Fibroblast of skin of scalp (primary cell): ENCODE measurements around the gene PDE6A.
A peak's percentile ranks its signal among the peaks of the same experiment; 100 is the strongest.

Source experiments
- DNase-seq: peaks from one replicate; pipeline ENCODE4 v3.0.0-alpha.2; 2013

The PDE6A gene

GRCh38 chr5:149857499-149857898 lies 87.1 kb downstream of the PDE6A start:
- DNase-seq, result no peak

GRCh38 chr5:149855366-149855765 lies 89.2 kb downstream of the PDE6A start:
- no peak for DNase-seq

- DNase-seq, result no peak
These were observed 89.7 kb downstream of the PDE6A start for GRCh38 chr5:149854866-149855265.

- no peak for DNase-seq
These were observed 90.9 kb downstream of the PDE6A start for GRCh38 chr5:149853701-149854100.

- DNase-seq, result no peak
These were observed 91.3 kb downstream of the PDE6A start for GRCh38 chr5:149853331-149853648.

- peak; percentile 57 for DNase-seq
These were observed 91.8 kb downstream of the PDE6A start for GRCh38 chr5:149852641-149853330.

- DNase-seq, result no peak
These were observed 93.4 kb downstream of the PDE6A start for GRCh38 chr5:149851211-149851610.

GRCh38 chr5:149849966-149850910 lies 94.4 kb downstream of the PDE6A start:
- DNase-seq, result no peak

- DNase-seq, result no peak
These were observed 95.2 kb downstream of the PDE6A start for GRCh38 chr5:149849280-149849965.

- no peak for DNase-seq
These were observed 97.0 kb downstream of the PDE6A start for GRCh38 chr5:149847611-149848010.

GRCh38 chr5:149846021-149846420 lies 98.6 kb downstream of the PDE6A start:
- DNase-seq, result no peak

- DNase-seq, result no peak
These were observed 99.0 kb downstream of the PDE6A start for GRCh38 chr5:149845601-149846000.

- DNase-seq, result no peak
These were observed 102.5 kb downstream of the PDE6A start for GRCh38 chr5:149841851-149842793.

- DNase-seq, result no peak
These were observed 104.3 kb downstream of the PDE6A start for GRCh38 chr5:149840226-149840825.

- DNase-seq, result peak; percentile 20
These were observed 104.8 kb downstream of the PDE6A start for GRCh38 chr5:149839761-149840160.

GRCh38 chr5:149838881-149839739 lies 105.5 kb downstream of the PDE6A start:
- no peak for DNase-seq

GRCh38 chr5:149837680-149838269 lies 106.8 kb downstream of the PDE6A start:
- DNase-seq, result peak; percentile 73

GRCh38 chr5:149836451-149837139 lies 108.0 kb downstream of the PDE6A start:
- no peak for DNase-seq

GRCh38 chr5:149834246-149834855 lies 110.2 kb downstream of the PDE6A start:
- peak; percentile 77 for DNase-seq
